Middle frontal gyrus (tissue), 1 donor: ENCODE results near the gene FBXL16.
A peak's percentile ranks its signal among the peaks of the same experiment; 100 is the strongest.
"Not testable (repeated sequence)": the region's sequence is repeated elsewhere in the genome, so short reads cannot be mapped to it uniquely, and the experiment has no call there.

ENCODE experiments used
- DNase-seq: peaks from one replicate; pipeline ENCODE4 v3.0.0-alpha.2; 2015; ENCODE audit warnings: low spot score; ENCODE audit errors: extremely low spot score

Gene FBXL16

GRCh38 chr16:705431-706188, at the start of gene FBXL16:
FBXL16 (minus strand) TSS chr16:705801; CDS start chr16:697405, 8,396 bp downstream.
- DNase-seq, result no peak

GRCh38 chr16:754656-755055, 49.1 kb upstream of the FBXL16 start:
- DNase-seq, result no peak

GRCh38 chr16:754121-754607, 48.6 kb upstream of the FBXL16 start:
- not testable (repeated sequence) for DNase-seq

- DNase-seq, result no peak
Observed at GRCh38 chr16:752007-752312, 46.4 kb upstream of the FBXL16 start.

GRCh38 chr16:751152-752006, 45.8 kb upstream of the FBXL16 start:
- DNase-seq, result no peak

- DNase-seq, result no peak
Observed at GRCh38 chr16:750485-750884, 44.9 kb upstream of the FBXL16 start.

- DNase-seq, result no peak
Observed at GRCh38 chr16:749010-749409, 43.4 kb upstream of the FBXL16 start.

- no peak for DNase-seq
Observed at GRCh38 chr16:747978-748746, 42.6 kb upstream of the FBXL16 start.

GRCh38 chr16:746637-747036, 41.0 kb upstream of the FBXL16 start:
- DNase-seq, result no peak

GRCh38 chr16:745739-746138, 40.1 kb upstream of the FBXL16 start:
- DNase-seq, result no peak

- no peak for DNase-seq
Observed at GRCh38 chr16:743794-744500, 38.3 kb upstream of the FBXL16 start.

GRCh38 chr16:742894-743293, 37.3 kb upstream of the FBXL16 start:
- DNase-seq, result not testable (repeated sequence)

- no peak for DNase-seq
Observed at GRCh38 chr16:741986-742629, 36.5 kb upstream of the FBXL16 start.

GRCh38 chr16:740764-741505, 35.3 kb upstream of the FBXL16 start, which contains the start of gene CIAO3:
CIAO3 (minus strand) TSS chr16:740997; CDS start chr16:740985, 12 bp downstream.
- DNase-seq, result peak; percentile 84

- no peak for DNase-seq
Observed at GRCh38 chr16:740459-740763, 34.8 kb upstream of the FBXL16 start.

- no peak for DNase-seq
Observed at GRCh38 chr16:739560-740458, 34.2 kb upstream of the FBXL16 start.

- DNase-seq, result no peak
Observed at GRCh38 chr16:736936-737481, 31.4 kb upstream of the FBXL16 start.

GRCh38 chr16:735982-736453, 30.4 kb upstream of the FBXL16 start:
- DNase-seq, result no peak
